ENCODE measurements around the gene PPP1CA.

The PPP1CA gene

DNA sequence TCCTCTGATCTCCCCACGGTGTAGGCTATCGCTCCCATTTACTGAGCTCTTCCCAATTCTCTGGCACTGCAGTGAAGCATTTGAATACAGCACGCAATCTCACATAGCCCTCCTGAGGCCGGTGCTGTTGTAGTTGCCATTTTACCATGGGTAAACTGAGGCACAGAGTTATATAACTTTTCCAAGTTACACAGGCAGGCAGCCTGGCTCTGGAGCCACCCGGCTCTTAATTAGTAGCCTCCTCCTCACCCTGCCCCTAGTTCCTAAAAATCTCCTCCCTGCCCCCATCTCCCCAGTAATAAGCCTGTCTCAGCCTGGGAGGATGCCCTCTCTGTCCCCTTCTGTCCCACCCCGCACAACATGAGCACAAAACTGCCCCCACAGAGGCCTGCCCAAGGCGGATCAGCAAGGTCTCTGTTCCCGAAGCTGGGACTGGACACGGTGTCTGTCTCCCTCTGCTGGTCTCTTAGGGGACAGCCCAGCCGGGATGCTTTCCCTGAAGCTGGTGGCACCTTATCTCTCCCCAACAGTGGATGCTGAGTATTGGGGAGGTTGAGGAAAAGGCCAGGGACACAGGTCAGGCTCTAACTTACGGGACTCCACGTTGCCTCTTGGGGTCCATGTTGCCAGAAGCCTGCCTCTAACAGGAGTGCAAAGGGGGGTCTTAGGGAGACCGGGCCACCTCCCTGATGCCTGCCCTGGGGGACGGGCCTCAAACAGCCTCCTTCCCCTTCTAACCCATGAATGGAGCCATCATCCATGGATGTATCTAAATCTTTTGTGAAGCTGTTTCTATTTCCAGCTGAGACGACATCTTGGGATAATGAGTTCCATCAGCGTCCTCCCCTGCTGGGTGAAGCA is 19.2 kb downstream of the PPP1CA start:
- DNase-seq (ENCODE audit: low spot score): peak; percentile 88

GRCh38 chr11:67381244-67381972 is 20.2 kb downstream of the PPP1CA start:
- DNase-seq (ENCODE audit: low spot score): no peak

DNA sequence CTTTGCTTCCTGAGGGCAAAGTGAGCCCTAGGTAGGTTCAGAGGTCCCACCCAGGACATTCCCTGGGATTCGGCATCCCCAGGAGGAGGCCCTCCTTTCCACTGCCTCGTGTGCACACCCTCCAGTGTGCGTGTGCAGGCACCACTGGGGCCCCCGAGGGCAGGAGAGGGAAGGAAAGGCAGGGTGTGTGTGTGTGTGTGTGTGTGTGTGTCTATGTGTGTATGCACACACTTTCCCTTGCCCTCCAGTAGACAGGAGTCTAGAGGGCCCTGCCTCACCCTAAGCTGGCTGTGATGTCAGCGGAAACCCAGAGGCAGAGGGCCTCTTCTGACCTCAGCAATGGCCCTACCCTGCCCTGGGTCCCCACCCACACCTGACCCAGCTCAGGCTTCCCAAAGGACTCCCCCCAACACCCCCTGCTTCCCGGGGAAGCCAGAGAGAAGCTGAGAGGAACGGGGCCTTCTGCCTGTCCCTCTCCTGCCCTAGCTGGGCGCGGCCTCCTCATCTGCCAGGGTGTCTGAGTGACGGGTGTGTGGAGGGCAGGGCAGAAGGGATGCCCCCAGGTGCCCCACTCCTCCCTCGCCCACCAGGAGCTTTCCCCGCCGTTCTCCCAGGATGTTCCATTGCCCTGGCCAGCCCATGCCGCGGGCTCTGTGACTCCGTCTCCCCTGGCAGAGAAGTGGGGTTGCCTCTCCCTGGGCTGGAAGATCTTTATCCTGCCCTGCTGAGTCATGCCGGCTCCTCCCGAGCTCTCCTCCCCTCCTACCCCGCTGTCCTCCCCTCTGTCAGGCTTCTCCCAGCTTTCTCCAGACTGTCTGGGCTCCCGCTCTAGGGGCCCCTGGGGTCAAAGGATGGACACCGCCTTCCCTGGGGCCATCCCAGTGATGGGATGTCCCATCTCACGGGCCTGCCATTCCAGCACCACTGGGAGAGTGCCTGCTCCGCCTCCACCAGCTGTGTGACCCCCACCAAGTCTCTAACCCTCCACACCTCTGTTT is 22.3 kb downstream of the PPP1CA start:
- DNase-seq (ENCODE audit: low spot score): no peak

DNA sequence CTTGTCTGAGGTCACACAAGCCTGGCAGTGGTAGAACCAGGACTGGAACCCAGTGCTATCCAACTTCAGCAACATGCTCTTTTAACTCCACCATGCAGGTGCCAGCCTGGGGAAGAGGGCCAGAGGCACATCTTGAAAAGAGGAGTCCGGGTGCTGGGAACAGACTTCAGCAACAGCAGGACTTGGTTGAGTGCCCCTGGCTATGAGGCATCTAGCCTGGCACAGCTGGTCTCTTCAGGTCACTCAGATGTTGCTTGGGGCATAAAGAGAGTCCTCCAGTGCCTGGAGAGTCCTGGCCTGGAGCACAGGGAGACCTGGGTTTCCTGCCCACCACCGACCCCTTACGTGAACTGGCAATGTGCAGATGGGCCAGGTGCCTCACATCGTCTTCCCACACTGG is 23.1 kb downstream of the PPP1CA start:
- DNase-seq (ENCODE audit: low spot score): no peak

DNA sequence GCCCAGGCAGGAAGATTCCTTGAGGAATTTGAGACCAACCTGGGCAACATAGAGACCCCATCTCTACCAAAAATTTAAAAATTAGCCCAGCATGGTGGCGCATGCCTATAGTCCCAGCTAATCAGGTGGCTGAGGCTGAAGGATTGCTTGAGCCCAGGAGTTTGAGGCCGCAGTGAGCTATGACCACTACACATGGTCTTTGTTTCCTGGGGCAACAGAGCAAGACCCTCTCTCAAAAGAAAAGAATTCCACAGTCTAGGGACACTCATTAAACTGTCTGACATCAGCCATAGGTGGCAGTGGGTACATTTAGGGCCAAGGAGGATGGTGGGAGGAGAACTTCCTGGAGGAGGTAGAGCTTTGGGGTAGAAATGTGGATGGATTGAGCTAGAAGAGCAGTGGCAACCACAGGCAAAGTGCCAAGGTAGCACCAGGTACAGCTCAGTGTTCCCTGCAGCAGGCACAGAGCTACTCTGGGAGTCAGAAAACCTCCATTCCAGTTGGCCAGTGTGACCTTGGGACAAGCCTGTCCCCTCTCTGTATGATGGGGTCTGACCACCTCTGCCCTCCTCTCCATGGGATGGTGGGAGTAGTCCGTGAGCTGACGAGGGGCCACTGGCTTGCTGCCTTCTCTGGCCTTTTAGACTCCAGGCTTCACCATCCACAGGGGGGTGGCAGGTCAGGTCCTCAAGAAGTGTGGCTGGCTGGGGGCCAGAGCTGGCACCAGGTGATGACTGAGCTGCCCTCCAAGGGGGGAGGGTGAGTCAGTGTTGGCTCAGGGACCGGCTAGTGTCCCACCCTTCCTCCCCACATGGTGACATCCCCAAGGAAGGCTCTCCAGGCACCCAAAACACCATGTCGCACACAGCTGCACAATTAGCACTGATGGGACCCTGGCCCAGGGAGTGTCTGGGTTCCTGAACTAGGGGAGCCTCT is 24.5 kb downstream of the PPP1CA start:
- no peak for DNase-seq (ENCODE audit: low spot score)

DNA sequence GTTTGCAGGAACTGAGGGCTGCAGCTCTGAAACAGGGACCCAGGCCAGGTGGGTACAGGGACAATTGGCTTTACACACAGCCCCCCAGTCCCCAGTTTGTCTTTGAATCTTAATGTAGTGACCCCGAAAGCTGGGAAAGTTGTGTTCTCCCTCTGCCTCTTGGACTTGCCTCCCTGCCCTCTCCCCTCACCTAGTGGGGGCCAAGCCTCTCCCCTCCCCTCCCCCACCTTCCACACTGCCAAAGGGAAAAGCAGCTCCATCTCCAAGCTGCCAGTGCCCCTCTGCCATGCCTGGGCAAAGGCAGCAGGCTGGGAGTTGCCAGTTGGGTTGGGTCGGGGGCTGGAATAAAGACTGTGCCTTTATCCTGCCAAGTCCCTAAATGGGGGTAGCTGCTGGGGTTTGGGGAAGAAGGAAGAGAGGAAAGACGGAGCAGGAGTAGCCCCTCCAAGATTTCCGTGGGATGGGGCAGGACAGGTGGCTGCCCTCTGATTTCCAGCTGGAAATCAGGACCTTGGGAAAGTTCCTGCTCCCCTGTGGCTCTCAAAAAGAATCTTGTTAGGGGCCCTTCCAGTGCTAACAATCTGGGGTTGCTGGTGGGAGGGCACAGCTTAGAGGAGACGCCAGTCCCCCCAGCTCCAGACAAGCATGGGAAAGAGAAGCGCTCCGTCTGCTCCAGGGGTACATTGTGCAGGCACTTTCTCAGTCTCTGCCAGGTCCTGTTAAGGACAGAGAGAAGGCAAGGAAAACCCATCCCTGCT is 25.4 kb downstream of the PPP1CA start:
- DNase-seq (ENCODE audit: low spot score): no peak

DNA sequence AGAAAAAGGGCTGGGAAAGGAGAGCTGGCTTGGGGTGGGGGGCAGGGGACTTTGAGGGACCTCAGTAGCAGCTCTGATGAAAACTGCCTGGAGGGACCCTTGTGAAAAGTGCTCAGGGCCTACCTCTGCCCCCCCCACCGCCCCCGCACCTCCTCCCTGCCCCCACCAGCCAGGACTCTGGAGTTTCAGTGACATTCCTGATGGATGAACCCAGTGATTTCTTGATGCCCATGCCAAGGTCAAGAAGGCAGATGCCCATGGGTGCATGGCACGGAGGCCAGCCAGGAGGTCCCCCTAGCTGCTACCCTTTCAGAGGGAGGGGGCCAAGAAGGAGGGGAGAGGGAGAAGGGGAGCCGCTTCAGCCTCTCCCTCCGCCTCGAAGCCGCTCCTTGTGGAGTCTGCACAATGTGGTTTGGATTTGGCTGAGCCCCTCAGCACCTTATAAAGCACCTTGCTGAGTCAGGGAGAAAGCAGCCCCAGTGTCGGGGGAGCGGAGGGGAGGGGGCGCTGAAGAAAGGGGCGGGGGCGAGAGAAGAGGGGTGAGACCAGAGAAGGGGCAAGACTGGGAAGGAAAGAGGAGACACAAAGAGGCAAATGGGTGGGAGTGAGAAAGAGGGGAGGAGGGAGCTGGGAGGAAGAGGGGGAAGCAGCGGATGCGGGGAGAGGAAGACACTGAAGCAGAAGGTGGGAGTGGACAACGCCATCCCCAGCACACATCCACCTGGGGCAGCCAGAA is 26.2 kb downstream of the PPP1CA start:
- DNase-seq (ENCODE audit: low spot score): no peak

GRCh38 chr11:67374571-67375281 is 26.9 kb downstream of the PPP1CA start:
- no peak for DNase-seq (ENCODE audit: low spot score)

GRCh38 chr11:67373648-67374570 is 27.7 kb downstream of the PPP1CA start:
- DNase-seq (ENCODE audit: low spot score): peak; percentile 85

DNA sequence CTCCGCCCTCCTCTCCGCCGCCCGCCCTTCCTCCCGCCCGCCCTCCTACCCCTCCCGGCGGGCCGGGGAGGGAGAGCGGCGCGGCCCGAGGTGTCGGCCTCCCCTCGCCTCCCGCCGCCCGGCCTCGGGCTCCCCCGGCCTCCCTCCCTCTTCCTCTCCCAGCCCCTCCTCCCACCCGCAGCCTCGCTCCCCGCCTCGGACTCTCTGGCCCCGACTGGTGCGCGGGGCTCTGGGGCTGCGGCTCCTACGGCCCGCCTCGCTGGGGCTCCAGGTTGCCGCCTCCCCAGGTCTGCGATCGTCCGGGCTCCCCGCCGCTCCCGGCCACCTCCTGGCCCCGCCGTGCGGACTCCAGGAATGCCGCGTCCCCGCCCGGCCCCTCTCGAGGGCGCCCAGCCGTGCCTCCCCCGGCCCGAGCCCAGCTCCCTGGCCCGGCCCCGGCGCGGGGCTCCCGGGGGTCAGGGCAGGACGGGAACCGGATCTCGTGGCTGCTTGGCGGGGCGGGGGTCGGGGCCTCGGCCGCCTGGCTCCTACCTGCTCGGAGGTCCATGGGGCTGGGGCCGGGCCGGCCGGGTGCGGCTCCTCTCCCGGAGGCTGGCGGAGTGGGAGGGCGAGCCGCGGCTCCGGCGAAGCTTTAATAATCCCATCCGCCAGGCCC is 28.5 kb downstream of the PPP1CA start, which contains the start of gene CLCF1:
Gene CLCF1, minus strand, starts transcription at position 606 of the 655 bp plus-strand sequence. Its CDS starts 59 bp downstream, at position 547.
- no peak for DNase-seq (ENCODE audit: low spot score)

DNA sequence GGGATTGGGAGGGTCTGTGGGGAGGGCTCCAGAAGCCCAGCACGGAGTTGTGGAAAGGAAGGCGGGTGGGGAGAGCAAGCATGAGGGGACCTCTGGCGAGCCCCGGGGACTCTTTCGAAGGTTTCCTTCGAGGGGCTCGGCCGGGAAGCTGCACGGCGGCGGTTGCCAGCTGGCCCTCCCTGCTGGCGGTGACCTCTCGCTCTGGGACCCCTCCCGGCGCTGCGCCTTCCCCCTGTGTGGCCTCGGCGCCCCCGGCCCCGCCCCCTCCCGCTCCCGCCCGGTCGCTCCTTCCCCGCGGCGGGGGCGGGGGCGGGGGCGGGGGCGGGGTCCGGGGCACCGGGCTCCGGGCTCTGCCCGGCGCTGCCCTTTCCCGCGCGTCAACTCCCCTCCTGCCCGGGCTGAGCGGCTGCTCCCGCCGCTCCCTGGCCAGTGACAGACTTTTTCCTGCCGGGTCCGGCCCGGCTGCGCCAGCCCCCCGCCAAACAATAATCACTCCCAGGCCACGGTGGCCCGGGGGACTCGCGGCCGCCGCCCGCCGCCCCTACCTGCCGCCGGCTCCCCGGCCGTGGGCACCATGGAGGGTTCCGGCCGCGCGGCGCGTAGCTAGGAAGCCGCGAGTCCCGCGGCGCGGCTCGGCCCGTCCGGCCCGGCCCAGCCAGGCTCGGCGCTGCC is 29.2 kb downstream of the PPP1CA start:
- DNase-seq (ENCODE audit: low spot score): no peak

DNA sequence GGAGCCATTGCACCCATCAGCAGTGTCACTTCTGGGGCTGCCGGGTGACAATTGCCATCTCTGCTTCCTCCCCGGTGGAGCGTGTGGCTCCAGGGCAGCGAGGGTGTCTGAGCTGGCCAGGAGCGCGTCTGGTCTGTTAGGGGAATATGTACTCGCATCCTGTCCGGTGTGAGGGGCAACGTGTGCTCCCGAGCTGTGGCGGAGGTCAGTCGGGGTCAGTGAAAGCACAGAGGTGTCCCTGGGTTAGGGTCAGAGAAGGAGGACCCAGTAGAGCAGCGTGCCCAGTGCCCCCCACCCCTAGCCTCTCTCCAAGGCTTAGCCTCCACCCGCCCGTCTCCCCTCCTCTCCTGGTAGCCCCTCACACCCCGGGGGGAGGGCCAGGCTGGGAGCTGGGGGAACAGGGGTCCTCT is 29.7 kb downstream of the PPP1CA start:
- DNase-seq (ENCODE audit: low spot score): no peak

- DNase-seq (ENCODE audit: low spot score): peak; percentile 35
Measured at GRCh38 chr11:67371189-67371910, 30.3 kb downstream of the PPP1CA start.

- DNase-seq (ENCODE audit: low spot score): no peak
Measured at GRCh38 chr11:67370351-67371076, 31.1 kb downstream of the PPP1CA start.

DNA sequence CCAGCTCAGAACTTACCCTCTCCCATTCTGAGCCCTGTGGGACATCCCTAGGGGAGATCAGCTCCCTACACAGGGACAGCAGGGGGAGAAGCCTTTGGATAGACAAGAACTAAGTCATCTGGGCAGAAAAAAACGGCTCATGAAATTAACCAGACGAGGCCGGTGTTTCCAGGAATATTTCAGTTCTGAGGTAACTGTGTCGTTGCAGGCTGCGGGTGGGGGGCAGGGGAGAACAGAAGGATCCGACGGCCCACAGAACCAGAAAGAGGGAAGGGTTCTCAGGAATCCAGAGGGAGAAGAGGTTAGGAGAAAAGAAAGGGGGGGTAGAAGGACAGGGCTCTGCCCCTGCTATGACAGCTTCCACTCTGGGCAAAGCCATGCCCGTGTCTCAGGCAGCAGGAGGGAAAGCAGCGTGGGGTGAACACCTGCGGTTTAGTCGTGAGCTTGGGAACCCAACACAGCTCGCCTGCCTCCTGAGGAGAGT is 31.8 kb downstream of the PPP1CA start:
- no peak for DNase-seq (ENCODE audit: low spot score)

All from CD4-positive, alpha-beta T cell treated with Interleukin-15 for 4 hours (primary cell).